Anterior cingulate cortex (tissue), 58 donors: ENCODE data around the gene POU2F3.

ENCODE experiments used
- DNase-seq, 58 donors: peaks; one replicate each; lab custom pipeline; 2025; lab: John Stamatoyannopoulos, UW

Gene POU2F3

GRCh38 chr11:120306519-120307242, 66.7 kb downstream of the POU2F3 start:
- peak in 4 of 58 donors; percentile 2 to 17 (median 6) for DNase-seq

GRCh38 chr11:120307476-120307875, 67.5 kb downstream of the POU2F3 start:
- no peak for DNase-seq

- peak in 6 of 58 donors; percentile 5 to 59 (median 14) for DNase-seq
Observed at GRCh38 chr11:120308081-120308480, 68.1 kb downstream of the POU2F3 start.

- no peak for DNase-seq
Observed at GRCh38 chr11:120310870-120311269, 70.9 kb downstream of the POU2F3 start.

- no peak for DNase-seq
Observed at GRCh38 chr11:120314861-120315260, 74.9 kb downstream of the POU2F3 start.

- DNase-seq, result peak in 6 of 58 donors; percentile 11 to 75 (median 24)
Observed at GRCh38 chr11:120316880-120317688, 77.1 kb downstream of the POU2F3 start.

- DNase-seq, result no peak
Observed at GRCh38 chr11:120317689-120318480, 77.9 kb downstream of the POU2F3 start.

- DNase-seq, result no peak
Observed at GRCh38 chr11:120318906-120319305, 79.0 kb downstream of the POU2F3 start.

GRCh38 chr11:120324932-120325810, 85.2 kb downstream of the POU2F3 start, which contains the start of gene TLCD5:
TLCD5 (plus strand) TSS chr11:120325299; CDS start chr11:120327442, 2,143 bp downstream.
- peak in 48 of 58 donors; percentile 27 to 76 (median 58) for DNase-seq

- DNase-seq, result no peak
Observed at GRCh38 chr11:120326228-120326627, 86.3 kb downstream of the POU2F3 start.

GRCh38 chr11:120326845-120327281, 86.9 kb downstream of the POU2F3 start:
- DNase-seq, result no peak

GRCh38 chr11:120327311-120327710, 87.4 kb downstream of the POU2F3 start:
- no peak for DNase-seq

GRCh38 chr11:120329556-120329955, 89.6 kb downstream of the POU2F3 start:
- DNase-seq, result no peak

- DNase-seq, result no peak
Observed at GRCh38 chr11:120330045-120330444, 90.1 kb downstream of the POU2F3 start.

GRCh38 chr11:120331301-120331996, 91.5 kb downstream of the POU2F3 start:
- no peak for DNase-seq

- peak in 3 of 58 donors; percentile 4 to 36 (median 24) for DNase-seq
Observed at GRCh38 chr11:120332822-120333716, 93.1 kb downstream of the POU2F3 start.

- DNase-seq, result no peak
Observed at GRCh38 chr11:120333801-120334200, 93.9 kb downstream of the POU2F3 start.

- peak in 1 of 58 donors; percentile 59 for DNase-seq
Observed at GRCh38 chr11:120334332-120334731, 94.4 kb downstream of the POU2F3 start.
